Panc1 (cell line): ENCODE data around the gene KLRD1.

Experiments
- POLR2AphosphoS5 ChIP-seq: IDR thresholded peaks from 2 replicates; pipeline ENCODE4 v1.6.1; 2012; ENCODE audit warnings: mild to moderate bottlenecking, low read depth, low read length, moderate library complexity
- REST ChIP-seq, 2 experiments: IDR thresholded peaks; 2 replicates each; pipeline ENCODE4 v1.6.1; 2011 to 2012; ENCODE audit warnings: low read depth in 2 of 2, control low read depth in 1 of 2, low read length in 1 of 2, mild to moderate bottlenecking in 1 of 2, moderate library complexity in 1 of 2; ENCODE audit not compliant: insufficient read depth in 1 of 2
- TCF7L2 ChIP-seq: IDR thresholded peaks from 2 replicates; pipeline ENCODE4 v1.6.1; 2011; ENCODE audit warnings: mild to moderate bottlenecking, low read depth, low read length, inconsistent platforms
- TF ChIP-seq, protein P1 (sequence below): fragments of 450-650 bp; IDR thresholded peaks from 2 replicates; pipeline ENCODE4 v1.5.1; 2017; ENCODE audit warnings: mild to moderate bottlenecking

DNA sequence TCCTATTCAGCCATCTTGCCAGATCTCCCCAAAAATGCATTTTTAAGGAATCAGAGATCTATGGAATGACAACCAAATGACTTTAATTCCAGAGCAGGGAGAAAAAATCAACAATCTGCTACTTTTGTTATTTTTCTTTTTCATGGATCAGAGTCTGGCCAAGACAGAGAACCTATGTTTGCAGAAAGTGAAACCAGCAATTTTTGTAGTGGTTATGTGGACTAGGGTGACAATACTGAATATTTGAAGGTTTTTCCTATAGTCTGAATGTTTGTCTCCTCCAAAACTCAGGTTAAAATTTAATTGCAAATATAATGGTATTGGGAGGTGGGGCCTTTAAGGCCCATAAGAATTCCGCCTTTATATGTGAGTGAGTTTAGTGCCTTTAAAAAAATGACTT is 51.3 kb downstream of the KLRD1 start:
- TF ChIP-seq, protein P1, sequence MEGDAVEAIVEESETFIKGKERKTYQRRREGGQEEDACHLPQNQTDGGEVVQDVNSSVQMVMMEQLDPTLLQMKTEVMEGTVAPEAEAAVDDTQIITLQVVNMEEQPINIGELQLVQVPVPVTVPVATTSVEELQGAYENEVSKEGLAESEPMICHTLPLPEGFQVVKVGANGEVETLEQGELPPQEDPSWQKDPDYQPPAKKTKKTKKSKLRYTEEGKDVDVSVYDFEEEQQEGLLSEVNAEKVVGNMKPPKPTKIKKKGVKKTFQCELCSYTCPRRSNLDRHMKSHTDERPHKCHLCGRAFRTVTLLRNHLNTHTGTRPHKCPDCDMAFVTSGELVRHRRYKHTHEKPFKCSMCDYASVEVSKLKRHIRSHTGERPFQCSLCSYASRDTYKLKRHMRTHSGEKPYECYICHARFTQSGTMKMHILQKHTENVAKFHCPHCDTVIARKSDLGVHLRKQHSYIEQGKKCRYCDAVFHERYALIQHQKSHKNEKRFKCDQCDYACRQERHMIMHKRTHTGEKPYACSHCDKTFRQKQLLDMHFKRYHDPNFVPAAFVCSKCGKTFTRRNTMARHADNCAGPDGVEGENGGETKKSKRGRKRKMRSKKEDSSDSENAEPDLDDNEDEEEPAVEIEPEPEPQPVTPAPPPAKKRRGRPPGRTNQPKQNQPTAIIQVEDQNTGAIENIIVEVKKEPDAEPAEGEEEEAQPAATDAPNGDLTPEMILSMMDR = no peak
- TF ChIP-seq TCF7L2 (no peak), POLR2AphosphoS5 (no peak), REST (IDR thresholded peaks at IDR 0.05; ENCODE audit: insufficient read depth in 1 of 2, low read depth in 2 of 2, low read length in 1 of 2) (no peak)
